K562 (cell line): ENCODE measurements around the gene FAM83E. TPM values are rescaled to one million over a fixed set of nuclear protein-coding genes. Genes with fewer than 3 reads are reported as not detected.

ENCODE experiments used
- ATAC-seq: fragments of 200-7000 bp; cut with Tn5 transposase; 3 replicates; pipeline ENCODE4 v1.9.1; 2020; ENCODE audit warnings: moderate library complexity
- BruUV-seq: library from RNA; stranded (reverse); fragments of 400-500 nt; replicated peaks from 2 replicates; lab custom pipeline; 2021; lab: Mats Ljungman, UMichigan
- CTCF ChIA-PET: fragments of 300-600 bp; formaldehyde crosslinking; extraction: SDS; loops from one replicate; lab custom pipeline; 2021; ENCODE audit warnings: low intra/inter-chr PET ratio; lab: Yijun Ruan, JAX
- POLR2A ChIA-PET: fragments of 300-600, 350-650 bp; sonication (Branson Sonifier 250); formaldehyde crosslinking; extraction: SDS; loops from one replicate; lab custom pipeline; 2021; ENCODE audit warnings: antibody characterized with exemption, inconsistent platforms; lab: Yijun Ruan, JAX
- DNase-seq, 4 experiments: peaks; one replicate each; pipeline versions ENCODE4 v3.0.0 to v3.0.0-alpha.2; 2011 to 2018; ENCODE audit warnings: low spot score in 3 of 4, mixed read lengths in 3 of 4; ENCODE audit errors: extremely low read depth in 1 of 4
- FAIRE-seq: peaks from 2 replicates; lab custom pipeline; 2011; peaks lifted over from hg19 to GRCh38; lab: Jason Lieb, UNC
- H2AFZ ChIP-seq: 2 replicates; pipeline ENCODE4 v1.6.0; 2011; ENCODE audit warnings: low read depth, low read length, control low read depth, inconsistent platforms
- H3K27ac ChIP-seq: fragments of 200-600 bp; 3 replicates; pipeline ENCODE4 v1.8.0; 2011; ENCODE audit warnings: low read depth, mild to moderate bottlenecking, control low read depth, inconsistent platforms, low read length, moderate library complexity, mixed read lengths; ENCODE audit errors: extremely low read depth
- H3K27me3 ChIP-seq, 2 experiments: fragments of 300-600 bp in 1 of 2; 2 replicates in 1 of 2; 3 replicates in 1 of 2; pipeline versions ENCODE4 v1.6.0 to v1.8.0; 2011; ENCODE audit warnings: inconsistent platforms in 2 of 2, low read length in 2 of 2, mild to moderate bottlenecking in 1 of 2, mixed read lengths in 1 of 2, moderate library complexity in 1 of 2; ENCODE audit not compliant: control insufficient read depth in 2 of 2, insufficient read depth in 2 of 2
- H3K36me3 ChIP-seq: fragments of 300-600 bp; 3 replicates; pipeline ENCODE4 v1.8.0; 2011; ENCODE audit warnings: mild to moderate bottlenecking, low read length, inconsistent platforms; ENCODE audit not compliant: control insufficient read depth, insufficient read depth
- H3K4me1 ChIP-seq, 2 experiments: fragments of 200-600 bp in 1 of 2; replicated peaks in 1 of 2; 2 replicates in 1 of 2; 3 replicates in 1 of 2; pipeline versions ENCODE4 v1.5.1 to v1.8.0; 2011; ENCODE audit warnings: inconsistent platforms in 2 of 2, low read length in 2 of 2, mild to moderate bottlenecking in 1 of 2, mixed read lengths in 1 of 2, moderate library complexity in 1 of 2; ENCODE audit not compliant: control insufficient read depth in 2 of 2, insufficient read depth in 2 of 2
- H3K4me2 ChIP-seq: 2 replicates; pipeline ENCODE4 v1.6.1; 2011; ENCODE audit warnings: low read length, control low read depth, inconsistent platforms, mixed read lengths; ENCODE audit not compliant: insufficient read depth
- H3K4me3 ChIP-seq: fragments of 200-600 bp; sonication (generic), shearing (Covaris generic); 2 replicates; pipeline ENCODE4 v1.5.1; 2016; ENCODE audit warnings: control low read depth, inconsistent platforms
- H3K79me2 ChIP-seq: fragments of 200-600 bp; 3 replicates; pipeline ENCODE4 v1.8.0; 2011; ENCODE audit warnings: low read length, inconsistent platforms; ENCODE audit not compliant: control insufficient read depth, insufficient read depth
- H3K9ac ChIP-seq, 2 experiments: 2 replicates each; pipeline versions ENCODE4 v1.6.0 to v1.6.1; 2011; ENCODE audit warnings: low read depth in 2 of 2, low read length in 2 of 2, control low read depth in 1 of 2, inconsistent platforms in 1 of 2, mild to moderate bottlenecking in 1 of 2, mixed read lengths in 1 of 2; ENCODE audit not compliant: insufficient read depth in 1 of 2
- H3K9me1 ChIP-seq: one replicate; pipeline ENCODE4 v1.6.0; 2011; ENCODE audit warnings: inconsistent platforms, mild to moderate bottlenecking, low read length, moderate library complexity; ENCODE audit not compliant: control insufficient read depth, insufficient read depth
- H3K9me3 ChIP-seq: replicated peaks from 2 replicates; pipeline ENCODE4 v1.5.1; 2011; ENCODE audit warnings: low read depth, low read length, inconsistent platforms; ENCODE audit not compliant: control insufficient read depth, insufficient read depth
- H4K20me1 ChIP-seq: replicated peaks from 2 replicates; pipeline ENCODE4 v1.6.1; 2011; ENCODE audit warnings: low read length, inconsistent platforms, mixed read lengths; ENCODE audit not compliant: control insufficient read depth, insufficient read depth
- ARID1B ChIP-seq: fragments of 450-650 bp; IDR thresholded peaks from 2 replicates; pipeline ENCODE4 v1.6.1; 2016; ENCODE audit warnings: antibody characterized with exemption, mild to moderate bottlenecking, inconsistent platforms
- ARNT ChIP-seq, 2 experiments: fragments of 450-650 bp; IDR thresholded peaks; 2 replicates each; pipeline ENCODE4 v1.6.1; 2016; ENCODE audit warnings: mild to moderate bottlenecking in 1 of 2
- CBX5 ChIP-seq: IDR thresholded peaks from 2 replicates; pipeline ENCODE4 v1.6.1; 2014; ENCODE audit warnings: low read depth, borderline replicate concordance
- EGR1 ChIP-seq: fragments of 450-650 bp; conservative IDR thresholded peaks from 2 replicates; pipeline ENCODE4 v1.6.1; 2017; ENCODE audit warnings: mild to moderate bottlenecking
- ETV5 ChIP-seq: sonication (generic); formaldehyde crosslinking; IDR thresholded peaks from 2 replicates; pipeline ENCODE4 v1.4.0; 2020; ENCODE audit warnings: low read depth, mild to moderate bottlenecking, missing genetic modification reagents
- HDAC1 ChIP-seq, 2 experiments: fragments of 450-650 bp; IDR thresholded peaks; 2 replicates each; pipeline ENCODE4 v1.6.1; 2016 to 2017; ENCODE audit warnings: inconsistent platforms in 1 of 2, mild to moderate bottlenecking in 1 of 2, moderate library complexity in 1 of 2
- ILK ChIP-seq: fragments of 450-650 bp; IDR thresholded peaks from 2 replicates; pipeline ENCODE4 v1.6.1; 2016; ENCODE audit warnings: missing genetic modification characterization, low read depth, mild to moderate bottlenecking, missing compliant biosample characterization, moderate library complexity, borderline replicate concordance
- KLF16 ChIP-seq: IDR thresholded peaks from 2 replicates; pipeline ENCODE4 v1.6.1; 2016; ENCODE audit warnings: antibody characterized with exemption
- POLR2B ChIP-seq: fragments of 450-650 bp; IDR thresholded peaks from 2 replicates; pipeline ENCODE4 v1.6.1; 2018; ENCODE audit warnings: low read depth; ENCODE audit not compliant: partially characterized antibody
- RB1 ChIP-seq: fragments of 450-650 bp; IDR thresholded peaks from 2 replicates; pipeline ENCODE4 v1.6.1; 2017; ENCODE audit warnings: low read depth, mild to moderate bottlenecking
- TEAD4 ChIP-seq, 2 experiments: sonication (generic) in 1 of 2; formaldehyde crosslinking in 1 of 2; IDR thresholded peaks; 2 replicates each; pipeline versions ENCODE4 v1.6.1 to v1.8.0; 2012 to 2022; ENCODE audit warnings: borderline replicate concordance in 1 of 2, inconsistent platforms in 1 of 2, low read length in 1 of 2, mild to moderate bottlenecking in 1 of 2, missing genetic modification reagents in 1 of 2
- ZNF282 ChIP-seq: sonication (generic); formaldehyde crosslinking; IDR thresholded peaks from 2 replicates; pipeline ENCODE4 v1.8.1; 2023; ENCODE audit warnings: missing genetic modification reagents
- ZNF695 ChIP-seq: fragments of 450-650 bp; formaldehyde crosslinking; IDR thresholded peaks from 2 replicates; pipeline ENCODE4 v1.4.0; 2020; ENCODE audit warnings: mild to moderate bottlenecking, moderate library complexity
- ZNF77 ChIP-seq: fragments of 250-450 bp; sonication (Bioruptor Pico); IDR thresholded peaks from 2 replicates; pipeline ENCODE4 v1.5.0; 2020
- WGBS: fragments of 100-300 bp; shearing (Covaris generic); methylation state at CpG from one replicate; pipeline ENCODE4 v1.1.6; 2016; ENCODE audit warnings: low coverage, mixed read lengths; ENCODE audit not compliant: insufficient coverage; ENCODE audit errors: missing lambda C conversion rate; 5-methylcytosine and 5-hydroxymethylcytosine counted together
- in situ Hi-C: fragments of 300-500 bp; cut with MboI; formaldehyde crosslinking; loops from 4 replicates; pipeline ENCODE4 v1.15.0; 2018; ENCODE audit warnings: inconsistent platforms, mixed read lengths
- intact Hi-C: fragments of 100-400 bp; cut with micrococcal nuclease; formaldehyde crosslinking; loops from 2 replicates; pipeline ENCODE4 v1.14.2; 2022
- polyA plus RNA-seq, 8 experiments: library from polyadenylated mRNA; depleted of rRNA in 4 of 8; stranded (reverse) in 5 of 8; unstranded in 3 of 8; fragments of >200 nt; fragmentation: Nextera tagmentation in 2 of 8; fragmentation: Illumina TruSeq in 1 of 8; extraction: Ambion mirVana in 2 of 8; extraction: Trizol in 1 of 8; gene quantifications; 2 replicates each; pipeline versions ENCODE4 v1.2.1 to v1.2.3, GENCODE V29; 2011 to 2014; ENCODE audit warnings: inconsistent platforms in 1 of 8, missing spikeins in 1 of 8
- total RNA-seq, 7 experiments: library from RNA; depleted of rRNA in 6 of 7; stranded (reverse); fragments of >200 nt in 6 of 7; fragmentation: Illumina TruSeq in 2 of 7; extraction: Trizol in 2 of 7; gene quantifications; 2 replicates each; pipeline versions ENCODE4 v1.2.1 to v1.2.3, GENCODE V29; 2011 to 2021; ENCODE audit warnings: low replicate concordance in 1 of 7
- TF ChIP-seq, protein P1 (sequence below): fragments of 250-450 bp; sonication (Bioruptor Pico); IDR thresholded peaks from 2 replicates; pipeline ENCODE4 v1.5.0; 2022; ENCODE audit warnings: mild to moderate bottlenecking
- TF ChIP-seq, protein P2 (sequence below): IDR thresholded peaks from 3 replicates; pipeline ENCODE4 v1.6.1; 2011; ENCODE audit warnings: borderline replicate concordance, mild to moderate bottlenecking; ENCODE audit not compliant: insufficient read length, insufficient read depth
- TF ChIP-seq, protein P3 (sequence below): fragments of 450-650 bp; IDR thresholded peaks from 2 replicates; pipeline ENCODE4 v1.6.1; 2016; ENCODE audit warnings: mild to moderate bottlenecking

FAM83E gene
- total and polyA plus RNA-seq, 9 of the 15 experiments (the other 6 are each of a cell fraction or from before 2014, with no cell fraction given), result 0.15 to 0.87 (median 0.29) TPM; not detected in 4

DNA sequence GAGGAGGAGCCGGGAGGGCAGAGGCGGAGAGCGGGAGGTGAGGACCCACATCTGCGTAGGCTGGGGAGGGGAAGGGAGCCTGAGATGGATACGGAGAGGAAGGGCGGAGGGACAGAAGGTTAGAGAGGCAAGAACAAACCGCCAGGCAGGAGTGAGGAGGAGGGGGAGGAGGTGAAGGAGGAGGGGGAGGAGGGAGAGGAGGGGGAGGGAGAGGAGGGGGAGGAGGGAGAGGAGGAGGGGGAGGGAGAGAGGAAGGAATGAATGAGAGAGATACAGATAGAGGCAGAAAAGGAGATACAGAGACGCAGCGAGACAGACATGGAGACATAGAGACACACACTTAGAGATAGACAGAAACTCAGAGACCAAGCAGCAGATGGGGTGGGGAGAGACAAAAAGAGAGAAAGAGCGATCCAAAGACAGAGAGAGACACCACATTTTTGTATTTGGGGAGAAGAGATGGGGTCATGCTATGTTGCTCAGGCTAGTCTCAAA is 31.9 kb upstream of the FAM83E start:
- peak overlapping the region in 1 of 2 experiments; percentile 87; a peak in 2 of 4 replicates for H3K9ac ChIP-seq
- H2AFZ ChIP-seq, result peak overlapping the region; percentile 95
- no peaks in the 10 kb centered on the region for H3K27me3 ChIP-seq
- no peaks in the 10 kb centered on the region for H3K79me2 ChIP-seq
- 21% methylated on average over 3 of the region's 10 CpGs for WGBS
- H4K20me1 ChIP-seq, result no peaks in the 10 kb centered on the region
- FAIRE-seq, result peak; percentile 72
- POLR2A ChIA-PET, result interaction anchor here (0.6 kb wide), 1 partner anchor 716 kb away, joined by 3 read pairs; no protein-coding TSS in a partner anchor
- intact Hi-C loops (loop anchor here (1.0 to 5.0 kb wide), 3 partner anchors 91 to 188 kb away; no protein-coding TSS in a partner anchor), in situ Hi-C loops (loop anchor here (5.0 to 10.0 kb wide), 3 partner anchors 96 to 328 kb away; partner anchors contain the start of gene RASIP1)
- no peak overlapping the region; the same call in 2 of the 3 replicates for H3K27ac ChIP-seq
- H3K4me2 ChIP-seq, result peak overlapping the region; percentile 84
- H3K9me1 ChIP-seq, result no peaks in the 10 kb centered on the region
- ATAC-seq, result no peak
- CTCF ChIA-PET, result interaction anchor here (1.0 to 2.2 kb wide), 4 partner anchors 92 to 196 kb away, joined by 3 to 16 read pairs (median 5); no protein-coding TSS in a partner anchor
- no peaks in the 10 kb centered on the region for H3K36me3 ChIP-seq
- BruUV-seq, result no TSS peak
- DNase-seq, result peak in 1 of 4 experiments; percentile 95
- H3K9me3 ChIP-seq, result no peaks in the 10 kb centered on the region
- peak overlapping the region; percentile 56 for H3K4me3 ChIP-seq
- peaks cover 18 to 47% of the 10 kb centered on the region in 2 experiments; a peak in 4 of 5 replicates for H3K4me1 ChIP-seq
- no peak for TF ChIP-seq ZNF282 (CRISPR knock-in tag)
- no peak for TF ChIP-seq ETV5 (CRISPR knock-in tag)
- TF ChIP-seq ARNT (IDR thresholded peaks at IDR 0.05), result no peak
- TF ChIP-seq KLF16, result no peak
- TF ChIP-seq ZNF77 (CRISPR knock-in tag), result no peak
- 0 out of 2 replicates have a peak, but pooled peaks have one; percentile 34 for TF ChIP-seq RB1
- TF ChIP-seq ILK (tag), result no peak
- peak; percentile 90 for TF ChIP-seq EGR1
- TF ChIP-seq, protein P1, sequence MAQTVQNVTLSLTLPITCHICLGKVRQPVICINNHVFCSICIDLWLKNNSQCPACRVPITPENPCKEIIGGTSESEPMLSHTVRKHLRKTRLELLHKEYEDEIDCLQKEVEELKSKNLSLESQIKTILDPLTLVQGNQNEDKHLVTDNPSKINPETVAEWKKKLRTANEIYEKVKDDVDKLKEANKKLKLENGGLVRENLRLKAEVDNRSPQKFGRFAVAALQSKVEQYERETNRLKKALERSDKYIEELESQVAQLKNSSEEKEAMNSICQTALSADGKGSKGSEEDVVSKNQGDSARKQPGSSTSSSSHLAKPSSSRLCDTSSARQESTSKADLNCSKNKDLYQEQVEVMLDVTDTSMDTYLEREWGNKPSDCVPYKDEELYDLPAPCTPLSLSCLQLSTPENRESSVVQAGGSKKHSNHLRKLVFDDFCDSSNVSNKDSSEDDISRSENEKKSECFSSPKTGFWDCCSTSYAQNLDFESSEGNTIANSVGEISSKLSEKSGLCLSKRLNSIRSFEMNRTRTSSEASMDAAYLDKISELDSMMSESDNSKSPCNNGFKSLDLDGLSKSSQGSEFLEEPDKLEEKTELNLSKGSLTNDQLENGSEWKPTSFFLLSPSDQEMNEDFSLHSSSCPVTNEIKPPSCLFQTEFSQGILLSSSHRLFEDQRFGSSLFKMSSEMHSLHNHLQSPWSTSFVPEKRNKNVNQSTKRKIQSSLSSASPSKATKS (CRISPR knock-in tag), result no peak
- no peak for TF ChIP-seq POLR2B
- TF ChIP-seq CBX5, result no peak
- TF ChIP-seq ARID1B, result no peak
- TF ChIP-seq ZNF695 (CRISPR knock-in tag), result no peak
- TF ChIP-seq, protein P2, sequence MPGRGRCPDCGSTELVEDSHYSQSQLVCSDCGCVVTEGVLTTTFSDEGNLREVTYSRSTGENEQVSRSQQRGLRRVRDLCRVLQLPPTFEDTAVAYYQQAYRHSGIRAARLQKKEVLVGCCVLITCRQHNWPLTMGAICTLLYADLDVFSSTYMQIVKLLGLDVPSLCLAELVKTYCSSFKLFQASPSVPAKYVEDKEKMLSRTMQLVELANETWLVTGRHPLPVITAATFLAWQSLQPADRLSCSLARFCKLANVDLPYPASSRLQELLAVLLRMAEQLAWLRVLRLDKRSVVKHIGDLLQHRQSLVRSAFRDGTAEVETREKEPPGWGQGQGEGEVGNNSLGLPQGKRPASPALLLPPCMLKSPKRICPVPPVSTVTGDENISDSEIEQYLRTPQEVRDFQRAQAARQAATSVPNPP, result no peak
- no peak for TF ChIP-seq TEAD4 (IDR thresholded peaks at IDR 0.05; ENCODE audit: low read length)
- no peak for TF ChIP-seq TEAD4 (CRISPR knock-in tag; IDR thresholded peaks at IDR 0.05; ENCODE audit: borderline replicate concordance)
- TF ChIP-seq, protein P3, sequence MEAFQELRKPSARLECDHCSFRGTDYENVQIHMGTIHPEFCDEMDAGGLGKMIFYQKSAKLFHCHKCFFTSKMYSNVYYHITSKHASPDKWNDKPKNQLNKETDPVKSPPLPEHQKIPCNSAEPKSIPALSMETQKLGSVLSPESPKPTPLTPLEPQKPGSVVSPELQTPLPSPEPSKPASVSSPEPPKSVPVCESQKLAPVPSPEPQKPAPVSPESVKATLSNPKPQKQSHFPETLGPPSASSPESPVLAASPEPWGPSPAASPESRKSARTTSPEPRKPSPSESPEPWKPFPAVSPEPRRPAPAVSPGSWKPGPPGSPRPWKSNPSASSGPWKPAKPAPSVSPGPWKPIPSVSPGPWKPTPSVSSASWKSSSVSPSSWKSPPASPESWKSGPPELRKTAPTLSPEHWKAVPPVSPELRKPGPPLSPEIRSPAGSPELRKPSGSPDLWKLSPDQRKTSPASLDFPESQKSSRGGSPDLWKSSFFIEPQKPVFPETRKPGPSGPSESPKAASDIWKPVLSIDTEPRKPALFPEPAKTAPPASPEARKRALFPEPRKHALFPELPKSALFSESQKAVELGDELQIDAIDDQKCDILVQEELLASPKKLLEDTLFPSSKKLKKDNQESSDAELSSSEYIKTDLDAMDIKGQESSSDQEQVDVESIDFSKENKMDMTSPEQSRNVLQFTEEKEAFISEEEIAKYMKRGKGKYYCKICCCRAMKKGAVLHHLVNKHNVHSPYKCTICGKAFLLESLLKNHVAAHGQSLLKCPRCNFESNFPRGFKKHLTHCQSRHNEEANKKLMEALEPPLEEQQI, result no peak
- no peak for TF ChIP-seq HDAC1 (IDR thresholded peaks at IDR 0.05)
